ENCODE data around the gene CATSPERZ. TPM values are rescaled to one million over a fixed set of nuclear protein-coding genes. Genes with fewer than 3 reads are reported as not detected.

Gene CATSPERZ
- total and polyA plus RNA-seq, 2 of the 13 experiments (the other 11 are each of a cell fraction or from before 2014, with no cell fraction given), result 0.22 to 0.48 TPM

- peak; percentile 100 for TF ChIP-seq AGO1 (IDR thresholded peaks at IDR 0.05; ENCODE audit: low read depth, low read length, poor library complexity, severe bottlenecking)
- no peak for TF ChIP-seq FOXK2 (IDR thresholded peaks at IDR 0.05)
- no peak for TF ChIP-seq ZFP41 (CRISPR knock-in tag; IDR thresholded peaks at IDR 0.05; ENCODE audit: borderline replicate concordance)
- no peak for TF ChIP-seq AHR (CRISPR knock-in tag; IDR thresholded peaks at IDR 0.05)
- peak; percentile 100 for TF ChIP-seq HNRNPLL (IDR thresholded peaks at IDR 0.05; ENCODE audit: low read depth, low read length, poor library complexity, severe bottlenecking)
- TF ChIP-seq, protein P1, sequence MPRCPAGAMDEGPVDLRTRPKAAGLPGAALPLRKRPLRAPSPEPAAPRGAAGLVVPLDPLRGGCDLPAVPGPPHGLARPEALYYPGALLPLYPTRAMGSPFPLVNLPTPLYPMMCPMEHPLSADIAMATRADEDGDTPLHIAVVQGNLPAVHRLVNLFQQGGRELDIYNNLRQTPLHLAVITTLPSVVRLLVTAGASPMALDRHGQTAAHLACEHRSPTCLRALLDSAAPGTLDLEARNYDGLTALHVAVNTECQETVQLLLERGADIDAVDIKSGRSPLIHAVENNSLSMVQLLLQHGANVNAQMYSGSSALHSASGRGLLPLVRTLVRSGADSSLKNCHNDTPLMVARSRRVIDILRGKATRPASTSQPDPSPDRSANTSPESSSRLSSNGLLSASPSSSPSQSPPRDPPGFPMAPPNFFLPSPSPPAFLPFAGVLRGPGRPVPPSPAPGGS (CRISPR knock-in tag; IDR thresholded peaks at IDR 0.05), result no peak
- TF ChIP-seq, protein P2, sequence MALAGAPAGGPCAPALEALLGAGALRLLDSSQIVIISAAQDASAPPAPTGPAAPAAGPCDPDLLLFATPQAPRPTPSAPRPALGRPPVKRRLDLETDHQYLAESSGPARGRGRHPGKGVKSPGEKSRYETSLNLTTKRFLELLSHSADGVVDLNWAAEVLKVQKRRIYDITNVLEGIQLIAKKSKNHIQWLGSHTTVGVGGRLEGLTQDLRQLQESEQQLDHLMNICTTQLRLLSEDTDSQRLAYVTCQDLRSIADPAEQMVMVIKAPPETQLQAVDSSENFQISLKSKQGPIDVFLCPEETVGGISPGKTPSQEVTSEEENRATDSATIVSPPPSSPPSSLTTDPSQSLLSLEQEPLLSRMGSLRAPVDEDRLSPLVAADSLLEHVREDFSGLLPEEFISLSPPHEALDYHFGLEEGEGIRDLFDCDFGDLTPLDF (CRISPR knock-in tag; IDR thresholded peaks at IDR 0.05), result no peak
- TF ChIP-seq ZFYVE20 (CRISPR knock-in tag; IDR thresholded peaks at IDR 0.05; ENCODE audit: borderline replicate concordance, low read depth), result no peak
- TF ChIP-seq IRF9 (CRISPR knock-in tag; IDR thresholded peaks at IDR 0.05; ENCODE audit: borderline replicate concordance), result no peak
- no peak for TF ChIP-seq TIGD3 (CRISPR knock-in tag; IDR thresholded peaks at IDR 0.05; ENCODE audit: borderline replicate concordance)
- no peak for TF ChIP-seq EEA1 (CRISPR knock-in tag; IDR thresholded peaks at IDR 0.05; ENCODE audit: borderline replicate concordance)
- TF ChIP-seq ZMAT5 (CRISPR knock-in tag; IDR thresholded peaks at IDR 0.05; ENCODE audit: borderline replicate concordance, low read depth), result no peak
- TF ChIP-seq, protein P3, sequence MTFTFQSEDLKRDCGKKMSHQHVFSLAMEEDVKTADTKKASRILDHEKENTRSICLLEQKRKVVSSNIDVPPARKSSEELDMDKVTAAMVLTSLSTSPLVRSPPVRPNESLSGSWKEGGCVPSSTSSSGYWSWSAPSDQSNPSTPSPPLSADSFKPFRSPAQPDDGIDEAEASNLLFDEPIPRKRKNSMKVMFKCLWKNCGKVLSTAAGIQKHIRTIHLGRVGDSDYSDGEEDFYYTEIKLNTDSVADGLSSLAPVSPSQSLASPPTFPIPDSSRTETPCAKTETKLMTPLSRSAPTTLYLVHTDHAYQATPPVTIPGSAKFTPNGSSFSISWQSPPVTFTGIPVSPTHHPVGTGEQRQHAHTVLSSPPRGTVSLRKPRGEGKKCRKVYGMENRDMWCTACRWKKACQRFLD (CRISPR knock-in tag; IDR thresholded peaks at IDR 0.05; ENCODE audit: borderline replicate concordance), result no peak
- TF ChIP-seq, protein P4, sequence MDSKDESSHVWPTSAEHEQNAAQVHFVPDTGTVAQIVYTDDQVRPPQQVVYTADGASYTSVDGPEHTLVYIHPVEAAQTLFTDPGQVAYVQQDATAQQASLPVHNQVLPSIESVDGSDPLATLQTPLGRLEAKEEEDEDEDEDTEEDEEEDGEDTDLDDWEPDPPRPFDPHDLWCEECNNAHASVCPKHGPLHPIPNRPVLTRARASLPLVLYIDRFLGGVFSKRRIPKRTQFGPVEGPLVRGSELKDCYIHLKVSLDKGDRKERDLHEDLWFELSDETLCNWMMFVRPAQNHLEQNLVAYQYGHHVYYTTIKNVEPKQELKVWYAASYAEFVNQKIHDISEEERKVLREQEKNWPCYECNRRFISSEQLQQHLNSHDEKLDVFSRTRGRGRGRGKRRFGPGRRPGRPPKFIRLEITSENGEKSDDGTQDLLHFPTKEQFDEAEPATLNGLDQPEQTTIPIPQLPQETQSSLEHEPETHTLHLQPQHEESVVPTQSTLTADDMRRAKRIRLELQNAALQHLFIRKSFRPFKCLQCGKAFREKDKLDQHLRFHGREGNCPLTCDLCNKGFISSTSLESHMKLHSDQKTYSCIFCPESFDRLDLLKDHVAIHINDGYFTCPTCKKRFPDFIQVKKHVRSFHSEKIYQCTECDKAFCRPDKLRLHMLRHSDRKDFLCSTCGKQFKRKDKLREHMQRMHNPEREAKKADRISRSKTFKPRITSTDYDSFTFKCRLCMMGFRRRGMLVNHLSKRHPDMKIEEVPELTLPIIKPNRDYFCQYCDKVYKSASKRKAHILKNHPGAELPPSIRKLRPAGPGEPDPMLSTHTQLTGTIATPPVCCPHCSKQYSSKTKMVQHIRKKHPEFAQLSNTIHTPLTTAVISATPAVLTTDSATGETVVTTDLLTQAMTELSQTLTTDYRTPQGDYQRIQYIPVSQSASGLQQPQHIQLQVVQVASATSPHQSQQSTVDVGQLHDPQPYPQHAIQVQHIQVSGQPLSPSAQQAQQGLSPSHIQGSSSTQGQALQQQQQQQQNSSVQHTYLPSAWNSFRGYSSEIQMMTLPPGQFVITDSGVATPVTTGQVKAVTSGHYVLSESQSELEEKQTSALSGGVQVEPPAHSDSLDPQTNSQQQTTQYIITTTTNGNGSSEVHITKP (CRISPR knock-in tag; IDR thresholded peaks at IDR 0.05; ENCODE audit: low read depth), result no peak
Observed at GRCh38 chr11:64284962-64285884, 14.9 kb upstream of the CATSPERZ start, which contains the start of gene GPR137 (continued).

Data from HepG2 (cell line).